Small intestine (tissue), 7 donors: ENCODE data around the gene BCAS3. TPM values are rescaled to one million over a fixed set of nuclear protein-coding genes. Genes with fewer than 3 reads are reported as not detected.
A peak's percentile ranks its signal among the peaks of the same experiment; 100 is the strongest.
"Not testable (repeated sequence)": the region's sequence is repeated elsewhere in the genome, so short reads cannot be mapped to it uniquely, and the experiment has no call there.

Experiments
- DNase-seq, 2 donors: peaks; one replicate each; pipeline versions ENCODE4 v3.0.0 to v3.0.0-alpha.2; 2013
- FAIRE-seq: peaks from 2 replicates; lab custom pipeline; 2012; peaks lifted over from hg19 to GRCh38; lab: Jason Lieb, UNC
- H3K27ac ChIP-seq, 3 donors: one replicate each; pipeline ENCODE4 v1.5.1; 2013; ENCODE audit warnings: low read length in 2 of 3, mild to moderate bottlenecking in 2 of 3, control low read depth in 1 of 3, inconsistent platforms in 1 of 3, low read depth in 1 of 3, moderate library complexity in 1 of 3
- H3K27me3 ChIP-seq, 3 donors: one replicate each; pipeline ENCODE4 v1.6.1; 2013; ENCODE audit warnings: low read length in 3 of 3, inconsistent platforms in 1 of 3; ENCODE audit not compliant: control insufficient read depth in 3 of 3, insufficient read depth in 3 of 3
- H3K36me3 ChIP-seq, 3 donors: one replicate each; pipeline ENCODE4 v1.6.1; 2013; ENCODE audit warnings: low read length in 3 of 3, inconsistent platforms in 1 of 3, low read depth in 1 of 3, mild to moderate bottlenecking in 1 of 3, moderate library complexity in 1 of 3; ENCODE audit not compliant: control insufficient read depth in 3 of 3, insufficient read depth in 2 of 3
- H3K4me1 ChIP-seq, 3 donors: one replicate each; pipeline ENCODE4 v1.6.1; 2013; ENCODE audit warnings: low read length in 2 of 3, inconsistent platforms in 1 of 3, low read depth in 1 of 3, mild to moderate bottlenecking in 1 of 3, moderate library complexity in 1 of 3; ENCODE audit not compliant: control insufficient read depth in 3 of 3, insufficient read depth in 2 of 3
- H3K4me3 ChIP-seq, 3 donors: one replicate each; pipeline ENCODE4 v1.5.1; 2013; ENCODE audit warnings: low read length in 3 of 3, control low read depth in 1 of 3, inconsistent platforms in 1 of 3, low read depth in 1 of 3, mild to moderate bottlenecking in 1 of 3, moderate library complexity in 1 of 3
- H3K9me3 ChIP-seq, 2 donors: one replicate each; pipeline ENCODE4 v1.6.1; 2013; ENCODE audit warnings: low read depth in 1 of 2, low read length in 1 of 2; ENCODE audit not compliant: control insufficient read depth in 2 of 2, insufficient read depth in 1 of 2
- WGBS, 3 donors: extraction: QIAGEN DNeasy Blood & Tissue Kit; methylation state at CpG; one replicate each; pipeline ENCODE4 v1.1.7; 2013; 5-methylcytosine and 5-hydroxymethylcytosine counted together
- polyA plus RNA-seq, 4 donors: library from polyadenylated mRNA; stranded (reverse) in 3 of 4; unstranded in 1 of 4; fragments of 200-250 nt in 3 of 4; fragments of 120-200 nt in 1 of 4; gene quantifications; one replicate each; pipeline versions ENCODE4 v1.2.1 to v1.2.3, GENCODE V29; 2013
- donor health status: healthy with polysubstance abuse.
- donor health status: control.
- donor health status: control.
- donor health status: Bipolar disorder and iron deficiency.
- donor health status: healthy.

The BCAS3 gene
- polyA plus RNA-seq, 4 donors, result 4.4 to 10.5 (median 4.8) TPM

DNA sequence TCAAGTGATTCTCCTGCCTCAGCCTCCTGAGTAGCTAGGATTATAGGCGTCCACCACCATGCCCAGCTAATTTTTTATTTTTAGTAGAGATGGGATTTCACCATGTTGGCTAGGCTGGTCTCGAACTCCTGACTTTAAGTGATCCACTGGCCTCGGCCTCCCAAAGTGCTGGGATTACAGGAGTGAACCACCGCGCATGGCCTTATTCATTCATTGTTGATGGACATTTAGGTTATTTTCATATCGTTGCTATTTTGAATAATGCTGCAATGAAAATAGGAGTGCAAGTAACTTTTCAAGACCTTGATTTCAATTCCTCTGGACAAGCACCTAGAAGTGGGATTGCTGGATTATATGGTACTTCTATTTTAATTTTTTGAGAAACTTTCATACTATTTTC, 752.2 kb downstream of the BCAS3 start:
- H3K4me3 ChIP-seq, DNase-seq, FAIRE-seq, H3K36me3 ChIP-seq, H3K27me3 ChIP-seq, H3K27ac ChIP-seq, H3K9me3 ChIP-seq, H3K4me1 ChIP-seq: not testable (repeated sequence)
- 91 to 92% (median 91%) methylated on average over 6 of the region's 6 CpGs for WGBS, 3 donors

DNA sequence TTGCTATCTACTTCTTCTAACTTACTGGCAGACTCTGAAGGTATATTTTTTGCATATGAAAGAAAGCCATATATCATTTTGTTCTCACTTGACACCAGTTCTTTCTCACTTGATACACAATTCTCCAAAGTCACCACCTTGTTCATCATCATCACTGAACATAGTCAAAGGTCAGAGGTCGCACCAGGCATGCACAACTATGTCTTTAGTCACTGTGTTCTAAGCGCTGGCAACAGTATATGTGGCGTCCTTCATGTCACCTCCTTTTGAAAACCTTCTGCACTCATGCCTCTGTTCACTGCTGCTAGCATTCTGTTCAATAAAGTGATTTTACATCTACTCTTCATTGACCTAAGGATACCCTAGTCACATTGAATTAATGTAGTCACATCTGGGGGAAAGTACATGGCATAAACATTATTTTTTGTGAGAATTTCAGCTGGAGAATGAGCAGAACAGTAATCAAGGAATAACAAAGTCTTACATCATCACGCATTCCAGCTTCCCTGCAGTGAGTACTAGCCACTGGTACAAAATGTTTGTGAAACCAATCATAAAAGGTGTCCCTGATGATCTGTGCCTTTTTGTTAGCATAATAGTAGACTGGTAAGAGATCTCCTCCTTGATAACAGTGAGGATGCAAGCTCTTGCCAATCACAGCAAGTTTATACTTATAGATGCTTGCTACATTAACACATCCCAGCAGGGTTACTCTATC, 754.1 kb downstream of the BCAS3 start:
- 71 to 84% (median 76%) methylated on average over 4 of the region's 4 CpGs for WGBS, 3 donors
- Histone ChIP-seq H3K27me3 (peaks cover 0 to 5% (median 0%) of the 10 kb centered on the region in 3 donors), H3K9me3 (no peaks in the 10 kb centered on the region), H3K27ac (no peak overlapping the region), H3K36me3 (no peaks in the 10 kb centered on the region), H3K4me3 (no peak overlapping the region), H3K4me1 (no peaks in the 10 kb centered on the region)
- no peak for FAIRE-seq
- no peak for DNase-seq

DNA sequence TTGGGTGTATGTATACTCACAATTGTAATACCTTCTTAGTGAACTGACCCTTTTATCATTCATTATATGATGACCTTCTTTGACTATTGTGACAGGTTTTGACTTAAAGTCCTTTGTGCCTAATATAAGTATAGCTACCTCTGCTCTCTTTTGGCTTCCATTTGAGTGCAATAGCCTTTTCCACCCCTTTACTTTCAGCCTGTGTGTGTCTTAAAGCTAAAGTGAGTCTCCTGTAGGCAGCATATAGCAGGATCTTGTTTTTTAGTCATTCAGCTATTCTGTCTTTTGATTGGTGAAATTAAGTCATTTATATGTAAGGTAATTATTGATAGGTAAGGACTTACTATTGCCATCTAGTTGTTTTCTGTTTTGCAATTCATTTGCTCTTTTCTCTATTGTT, 758.6 kb downstream of the BCAS3 start:
- Histone ChIP-seq H3K9me3 (peaks cover 0 to 15% of the 10 kb centered on the region in 2 donors), H3K27ac (no peak overlapping the region), H3K27me3 (peaks cover 0 to 14% (median 4%) of the 10 kb centered on the region in 3 donors), H3K4me3 (no peak overlapping the region), H3K36me3 (no peaks in the 10 kb centered on the region), H3K4me1 (no peaks in the 10 kb centered on the region)
- DNase-seq (no peak), FAIRE-seq (no peak)

DNA sequence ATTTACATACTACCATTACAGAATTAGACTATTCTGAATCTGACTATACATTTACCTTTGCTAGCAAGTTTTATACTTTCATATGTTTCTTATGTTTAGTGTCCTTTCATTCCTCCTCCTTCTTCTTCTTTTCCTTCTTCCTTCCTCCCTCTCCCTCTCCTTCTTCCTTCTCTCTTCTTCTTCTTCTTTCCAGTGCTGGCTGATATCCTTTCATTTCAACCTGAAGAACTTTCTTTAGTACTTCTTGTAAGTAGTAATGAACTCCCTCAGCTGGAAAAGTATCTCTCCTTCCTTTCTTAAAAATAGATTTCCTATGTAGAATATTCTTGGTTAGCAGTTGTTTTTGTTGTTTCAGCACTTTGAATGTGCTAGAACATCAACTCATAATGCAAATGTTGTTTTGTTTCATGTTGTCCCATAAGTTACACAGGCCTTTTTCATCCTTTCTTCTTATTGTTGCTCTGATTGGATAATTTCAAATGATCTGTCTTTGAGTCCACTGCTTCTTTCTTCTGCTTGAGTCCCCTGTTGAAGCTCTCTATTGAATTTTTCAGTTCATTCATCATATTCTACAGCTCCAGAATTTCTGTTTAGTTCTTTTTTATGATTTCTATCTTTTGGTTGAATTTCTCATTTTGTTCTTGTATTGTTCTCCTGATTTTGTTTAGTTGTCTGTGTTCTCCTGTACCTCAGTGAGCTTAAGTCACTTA, 759.5 kb downstream of the BCAS3 start:
- H3K27ac ChIP-seq, result no peak overlapping the region
- peaks cover 0 to 15% of the 10 kb centered on the region in 2 donors for H3K9me3 ChIP-seq
- H3K4me1 ChIP-seq, result peaks cover 0 to 2% (median 0%) of the 10 kb centered on the region in 3 donors
- peaks cover 0 to 14% (median 4%) of the 10 kb centered on the region in 3 donors for H3K27me3 ChIP-seq
- FAIRE-seq (no peak), DNase-seq (no peak)
- H3K4me3 ChIP-seq, result no peak overlapping the region
- H3K36me3 ChIP-seq, result no peaks in the 10 kb centered on the region

DNA sequence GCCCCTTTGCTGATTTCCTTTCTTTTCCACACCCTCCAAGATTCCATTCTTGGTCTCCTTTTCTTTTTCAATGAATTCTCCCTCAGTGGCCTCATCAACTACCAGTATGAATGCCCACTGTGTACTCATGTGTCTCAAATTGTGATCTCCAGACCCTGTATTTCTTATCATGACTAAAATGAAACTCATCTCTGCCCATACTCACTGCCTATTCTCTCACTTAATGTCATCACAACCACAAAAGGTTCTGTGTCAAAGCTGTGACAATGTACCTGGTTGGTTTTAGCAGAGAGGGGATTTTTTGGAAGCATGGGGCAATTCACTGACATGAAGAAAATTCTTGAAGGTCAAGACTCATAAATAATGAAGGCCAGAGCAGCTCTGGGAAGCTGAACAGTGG, 763.0 kb downstream of the BCAS3 start:
- DNase-seq, result no peak
- Histone ChIP-seq H3K4me3 (no peak overlapping the region), H3K9me3 (peaks cover 0 to 15% of the 10 kb centered on the region in 2 donors), H3K27me3 (peaks cover 0 to 11% (median 8%) of the 10 kb centered on the region in 3 donors), H3K4me1 (peaks cover 0 to 16% (median 0%) of the 10 kb centered on the region in 3 donors), H3K27ac (no peak overlapping the region), H3K36me3 (no peaks in the 10 kb centered on the region)
- FAIRE-seq, result no peak

DNA sequence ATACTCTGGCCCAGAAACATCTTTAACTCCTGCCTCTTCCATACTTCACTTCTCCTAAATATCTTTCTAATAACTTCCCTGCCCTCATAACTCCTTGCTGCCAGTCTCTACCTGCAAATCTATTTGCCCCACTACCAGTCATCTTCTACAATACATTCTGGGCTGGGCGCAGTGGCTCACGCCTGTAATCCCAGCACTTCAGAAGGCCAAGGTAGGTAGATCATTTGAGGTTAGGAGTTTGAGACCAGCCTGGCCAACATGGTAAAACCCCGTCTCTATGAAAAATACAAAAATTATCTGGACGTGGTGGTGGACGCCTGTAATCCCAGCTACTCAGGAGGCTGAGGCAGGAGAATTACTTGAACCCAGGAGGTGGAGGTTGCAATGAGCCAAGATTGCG, 763.9 kb downstream of the BCAS3 start:
- Histone ChIP-seq H3K27me3 (peaks cover 0 to 11% (median 8%) of the 10 kb centered on the region in 3 donors), H3K4me1 (peaks cover 0 to 16% (median 0%) of the 10 kb centered on the region in 3 donors), H3K9me3 (peaks cover 0 to 15% of the 10 kb centered on the region in 2 donors)
- not testable (repeated sequence) for DNase-seq, H3K27ac ChIP-seq, H3K4me3 ChIP-seq, H3K36me3 ChIP-seq, FAIRE-seq
- WGBS, 3 donors, result 93 to 99% (median 96%) methylated on average over 6 of the region's 6 CpGs

DNA sequence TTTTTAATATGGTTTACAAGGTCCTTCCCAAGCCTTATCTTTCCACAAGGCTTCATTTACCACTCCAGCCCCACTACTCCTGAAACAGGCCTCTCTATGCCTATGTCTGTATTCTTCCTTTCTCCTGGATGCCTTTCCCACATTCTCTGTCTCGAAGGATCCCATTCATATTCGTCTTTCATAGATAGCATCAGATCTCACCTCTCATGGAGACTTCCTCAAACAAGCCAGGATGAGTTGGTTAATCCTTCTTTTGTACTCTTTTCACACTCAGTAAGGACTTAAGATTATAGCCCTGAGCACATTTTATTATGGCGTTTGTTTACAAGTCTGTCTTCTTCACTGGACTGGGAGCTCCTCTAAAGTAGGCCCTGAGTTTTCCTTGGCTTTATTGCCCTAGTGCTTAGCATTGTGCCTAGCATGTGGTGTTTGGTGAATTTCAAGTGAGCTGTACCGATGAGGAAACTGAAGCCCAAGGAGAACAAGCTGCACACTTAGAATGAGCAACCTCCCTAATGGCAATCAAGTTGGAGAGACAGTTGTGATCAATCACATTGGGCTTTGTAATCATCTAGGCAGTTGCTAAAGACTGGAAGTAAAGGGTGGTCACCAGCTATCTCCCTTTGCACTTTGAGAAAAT, 764.6 kb downstream of the BCAS3 start:
- H3K4me1 ChIP-seq, result peaks cover 0 to 16% (median 0%) of the 10 kb centered on the region in 3 donors
- 71 to 82% (median 76%) methylated on average over 4 of the region's 4 CpGs for whole genome bisulfite sequencing, 3 donors
- H3K4me3 ChIP-seq, result no peak overlapping the region
- H3K27me3 ChIP-seq, result peaks cover 0 to 14% (median 11%) of the 10 kb centered on the region in 3 donors
- H3K27ac ChIP-seq, result peak overlapping the region in 1 of 3 donors; percentile 66
- H3K36me3 ChIP-seq, result no peaks in the 10 kb centered on the region
- FAIRE-seq (no peak), DNase-seq (no peak)
- peaks cover 0 to 15% of the 10 kb centered on the region in 2 donors for H3K9me3 ChIP-seq
